ENCODE measurements around the gene HYKK. TPM values are rescaled to one million over a fixed set of nuclear protein-coding genes. Genes with fewer than 3 reads are reported as not detected.

HYKK gene
- 2.7 to 5.9 TPM (median 3.6 TPM) in 3 replicates for total RNA-seq
- long read RNA-seq, partial matches to known transcripts, result 0 of 1 reads
- long read RNA-seq, other reads (novel, unspliced or antisense), result 0 of 1 reads

GRCh38 chr15:78506971-78507830 lies at the start of gene HYKK:
HYKK (plus strand) TSS chr15:78507577; CDS start chr15:78513089, 5,512 bp downstream.
- Mint-ChIP-seq H3K27me3 (ENCODE audit: low read depth) (no peaks in the 10 kb centered on the region), H3K4me1 (ENCODE audit: low read depth) (peaks cover 15% of the 10 kb centered on the region), H3K36me3 (ENCODE audit: low read depth) (no peaks in the 10 kb centered on the region), H3K9me3 (ENCODE audit: low read depth) (no peaks in the 10 kb centered on the region), H3K4me3 (ENCODE audit: unreplicated experiment) (peak within 1 kb of the TSS; percentile 83), H3K27ac (ENCODE audit: unreplicated experiment) (peak within 1 kb of the TSS; percentile 92)
- TF ChIP-seq, protein P1, sequence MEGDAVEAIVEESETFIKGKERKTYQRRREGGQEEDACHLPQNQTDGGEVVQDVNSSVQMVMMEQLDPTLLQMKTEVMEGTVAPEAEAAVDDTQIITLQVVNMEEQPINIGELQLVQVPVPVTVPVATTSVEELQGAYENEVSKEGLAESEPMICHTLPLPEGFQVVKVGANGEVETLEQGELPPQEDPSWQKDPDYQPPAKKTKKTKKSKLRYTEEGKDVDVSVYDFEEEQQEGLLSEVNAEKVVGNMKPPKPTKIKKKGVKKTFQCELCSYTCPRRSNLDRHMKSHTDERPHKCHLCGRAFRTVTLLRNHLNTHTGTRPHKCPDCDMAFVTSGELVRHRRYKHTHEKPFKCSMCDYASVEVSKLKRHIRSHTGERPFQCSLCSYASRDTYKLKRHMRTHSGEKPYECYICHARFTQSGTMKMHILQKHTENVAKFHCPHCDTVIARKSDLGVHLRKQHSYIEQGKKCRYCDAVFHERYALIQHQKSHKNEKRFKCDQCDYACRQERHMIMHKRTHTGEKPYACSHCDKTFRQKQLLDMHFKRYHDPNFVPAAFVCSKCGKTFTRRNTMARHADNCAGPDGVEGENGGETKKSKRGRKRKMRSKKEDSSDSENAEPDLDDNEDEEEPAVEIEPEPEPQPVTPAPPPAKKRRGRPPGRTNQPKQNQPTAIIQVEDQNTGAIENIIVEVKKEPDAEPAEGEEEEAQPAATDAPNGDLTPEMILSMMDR (IDR thresholded peaks at IDR 0.05), result peak; percentile 39
- DNase-seq (ENCODE audit: low spot score), result peak; percentile 97

- TF ChIP-seq, protein P1 (IDR thresholded peaks at IDR 0.05), result no peak
- Mint-ChIP-seq H3K27ac (ENCODE audit: unreplicated experiment) (peak overlapping the region; percentile 58), H3K4me1 (ENCODE audit: low read depth) (peaks cover 40% of the 10 kb centered on the region), H3K4me3 (ENCODE audit: unreplicated experiment) (no peak overlapping the region), H3K27me3 (ENCODE audit: low read depth) (no peaks in the 10 kb centered on the region), H3K36me3 (ENCODE audit: low read depth) (peaks cover 13% of the 10 kb centered on the region), H3K9me3 (ENCODE audit: low read depth) (no peaks in the 10 kb centered on the region)
- no peak for DNase-seq (ENCODE audit: low spot score)
Measured at GRCh38 chr15:78460737-78461136, 46.6 kb upstream of the HYKK start.

DNA sequence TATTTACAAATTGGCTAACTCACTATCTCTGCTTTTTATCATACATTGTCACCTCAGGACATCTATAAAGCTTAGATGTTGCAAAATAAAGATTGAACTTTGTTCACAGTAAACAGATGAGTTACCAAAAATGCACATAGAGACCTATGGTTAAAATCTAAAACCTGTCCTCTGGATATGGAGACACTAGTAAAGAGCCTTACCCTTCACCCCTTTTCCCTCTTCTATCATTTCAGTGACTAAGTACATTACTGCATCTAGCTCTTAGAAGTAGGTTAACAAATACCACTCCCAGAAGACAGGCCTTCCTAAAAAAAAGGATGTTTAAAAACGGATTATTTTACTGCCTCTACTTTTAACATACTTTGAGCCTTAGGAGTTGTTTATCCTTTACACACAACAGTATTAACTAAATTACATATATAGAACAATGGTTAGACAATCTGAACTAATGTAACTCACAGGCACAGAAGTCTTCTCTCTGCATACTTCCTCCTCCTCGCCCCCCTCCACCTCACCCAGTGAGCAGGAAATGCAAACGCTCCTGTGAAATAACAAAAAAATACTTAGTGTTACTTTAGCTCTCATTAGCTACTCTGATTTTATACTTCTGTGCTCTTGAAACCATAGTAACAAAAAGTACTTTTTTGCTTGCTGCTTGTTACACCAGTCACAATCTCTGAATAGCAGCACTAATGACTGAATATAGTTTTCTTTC lies 46.0 kb upstream of the HYKK start:
- Mint-ChIP-seq H3K27ac (ENCODE audit: unreplicated experiment) (peak overlapping the region; percentile 58), H3K27me3 (ENCODE audit: low read depth) (no peaks in the 10 kb centered on the region), H3K9me3 (ENCODE audit: low read depth) (no peaks in the 10 kb centered on the region), H3K36me3 (ENCODE audit: low read depth) (peaks cover 13% of the 10 kb centered on the region), H3K4me3 (ENCODE audit: unreplicated experiment) (no peak overlapping the region), H3K4me1 (ENCODE audit: low read depth) (peaks cover 34% of the 10 kb centered on the region)
- TF ChIP-seq, protein P1 (IDR thresholded peaks at IDR 0.05), result no peak
- DNase-seq (ENCODE audit: low spot score), result no peak

DNA sequence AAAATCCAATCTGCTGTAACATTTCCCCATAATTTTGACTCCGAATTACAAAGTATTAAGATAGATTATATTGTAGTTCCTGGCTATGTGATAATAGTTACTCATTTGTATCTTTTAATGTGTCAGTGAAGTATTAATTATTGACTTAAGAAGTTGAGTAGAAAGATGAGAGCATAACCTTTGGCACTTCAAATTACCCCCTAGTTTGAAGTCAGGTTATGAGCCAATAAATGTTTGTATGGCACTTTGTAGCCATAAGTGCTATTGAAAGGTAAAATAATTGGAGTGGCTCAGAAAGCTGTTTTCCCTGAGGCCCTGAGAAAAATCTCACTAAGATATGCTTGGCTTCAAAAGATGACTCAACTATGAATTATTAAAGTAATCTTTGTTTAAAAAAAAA lies 38.3 kb upstream of the HYKK start:
- no peak for DNase-seq (ENCODE audit: low spot score)
- TF ChIP-seq, protein P1 (IDR thresholded peaks at IDR 0.05), result no peak
- Mint-ChIP-seq H3K36me3 (ENCODE audit: low read depth) (peaks cover 23% of the 10 kb centered on the region), H3K27me3 (ENCODE audit: low read depth) (no peaks in the 10 kb centered on the region), H3K4me3 (ENCODE audit: unreplicated experiment) (no peak overlapping the region), H3K27ac (ENCODE audit: unreplicated experiment) (no peak overlapping the region), H3K4me1 (ENCODE audit: low read depth) (no peaks in the 10 kb centered on the region), H3K9me3 (ENCODE audit: low read depth) (no peaks in the 10 kb centered on the region)

- no peak for DNase-seq (ENCODE audit: low spot score)
- Mint-ChIP-seq H3K9me3 (ENCODE audit: low read depth) (no peaks in the 10 kb centered on the region), H3K36me3 (ENCODE audit: low read depth) (peaks cover 7% of the 10 kb centered on the region), H3K27me3 (ENCODE audit: low read depth) (no peaks in the 10 kb centered on the region), H3K4me1 (ENCODE audit: low read depth) (peaks cover 2% of the 10 kb centered on the region), H3K4me3 (ENCODE audit: unreplicated experiment) (no peak overlapping the region), H3K27ac (ENCODE audit: unreplicated experiment) (no peak overlapping the region)
- TF ChIP-seq, protein P1 (IDR thresholded peaks at IDR 0.05), result no peak
Measured at GRCh38 chr15:78477295-78477694, 30.1 kb upstream of the HYKK start.

Data from chondrocyte (in vitro differentiated cells).